Loucy (cell line): ENCODE data around the gene ZSCAN16.

Source experiments
- H2AFZ ChIP-seq: fragments of 200-600 bp; sonication (generic); 2 replicates; pipeline ENCODE4 v1.6.0; 2016; ENCODE audit warnings: antibody characterized with exemption, mild to moderate bottlenecking, low read length, moderate library complexity
- H3F3A ChIP-seq: fragments of 200-600 bp; 2 replicates; pipeline ENCODE4 v1.6.0; 2016; ENCODE audit warnings: antibody characterized with exemption, low read depth, mild to moderate bottlenecking
- H3K27me3 ChIP-seq: fragments of 200-600 bp; sonication (generic); 2 replicates; pipeline ENCODE4 v1.6.1; 2014; ENCODE audit warnings: low read length, mild to moderate bottlenecking; ENCODE audit not compliant: insufficient read depth, poor library complexity, severe bottlenecking
- H3K36me3 ChIP-seq: fragments of 200-600 bp; sonication (generic); 2 replicates; pipeline ENCODE4 v1.6.1; 2016; ENCODE audit warnings: low read length; ENCODE audit not compliant: insufficient read depth
- H3K4me1 ChIP-seq: fragments of 200-600 bp; sonication (generic); 2 replicates; pipeline ENCODE4 v1.5.1; 2014; ENCODE audit warnings: low read length, mild to moderate bottlenecking; ENCODE audit not compliant: insufficient read depth, poor library complexity, severe bottlenecking
- H3K4me2 ChIP-seq: fragments of 200-600 bp; sonication (generic); 2 replicates; pipeline ENCODE4 v1.6.0; 2014; ENCODE audit warnings: antibody characterized with exemption, low read length, low read depth, mild to moderate bottlenecking; ENCODE audit not compliant: poor library complexity, severe bottlenecking
- H3K4me3 ChIP-seq: fragments of 200-600 bp; sonication (generic); 2 replicates; pipeline ENCODE4 v1.5.1; 2014; ENCODE audit warnings: low read length, mild to moderate bottlenecking, mixed read lengths; ENCODE audit not compliant: poor library complexity, severe bottlenecking
- H3K79me2 ChIP-seq: fragments of 200-600 bp; sonication (generic); 2 replicates; pipeline ENCODE4 v1.6.1; 2014; ENCODE audit warnings: low read length; ENCODE audit not compliant: insufficient read depth
- H3K9ac ChIP-seq: fragments of 200-600 bp; sonication (generic); 2 replicates; pipeline ENCODE4 v1.6.0; 2014; ENCODE audit warnings: mild to moderate bottlenecking, low read depth, low read length, moderate library complexity; ENCODE audit not compliant: poor library complexity, severe bottlenecking
- H3K9me2 ChIP-seq: fragments of 200-600 bp; sonication (generic); replicated peaks from 2 replicates; pipeline ENCODE4 v1.6.1; 2016; ENCODE audit warnings: low read depth, low read length, mixed read lengths
- H3K9me3 ChIP-seq: fragments of 200-600 bp; sonication (generic); 2 replicates; pipeline ENCODE4 v1.6.1; 2014; ENCODE audit warnings: mild to moderate bottlenecking, antibody characterized with exemption, low read length, low read depth; ENCODE audit not compliant: insufficient read depth
- H4K20me1 ChIP-seq: fragments of 200-600 bp; sonication (generic); 2 replicates; pipeline ENCODE4 v1.6.0; 2014; ENCODE audit warnings: antibody characterized with exemption, low read length, mild to moderate bottlenecking; ENCODE audit not compliant: insufficient read depth, poor library complexity, severe bottlenecking
- EZH2phosphoT487 ChIP-seq: fragments of 200-600 bp; IDR thresholded peaks from 2 replicates; pipeline ENCODE4 v1.6.1; 2018; ENCODE audit warnings: antibody characterized with exemption, mild to moderate bottlenecking, moderate library complexity, borderline replicate concordance
- TF ChIP-seq, protein P1 (sequence below): fragments of 200-600 bp; sonication (generic); conservative IDR thresholded peaks from 2 replicates; pipeline ENCODE4 v1.5.1; 2014; ENCODE audit warnings: mild to moderate bottlenecking, antibody characterized with exemption, low read length

ZSCAN16 gene

GRCh38 chr6:28080631-28081485 lies 43.6 kb upstream of the ZSCAN16 start:
- no peaks in the 10 kb centered on the region for H3K36me3 ChIP-seq
- peak overlapping the region; percentile 97 for H2AFZ ChIP-seq
- TF ChIP-seq, protein P1, sequence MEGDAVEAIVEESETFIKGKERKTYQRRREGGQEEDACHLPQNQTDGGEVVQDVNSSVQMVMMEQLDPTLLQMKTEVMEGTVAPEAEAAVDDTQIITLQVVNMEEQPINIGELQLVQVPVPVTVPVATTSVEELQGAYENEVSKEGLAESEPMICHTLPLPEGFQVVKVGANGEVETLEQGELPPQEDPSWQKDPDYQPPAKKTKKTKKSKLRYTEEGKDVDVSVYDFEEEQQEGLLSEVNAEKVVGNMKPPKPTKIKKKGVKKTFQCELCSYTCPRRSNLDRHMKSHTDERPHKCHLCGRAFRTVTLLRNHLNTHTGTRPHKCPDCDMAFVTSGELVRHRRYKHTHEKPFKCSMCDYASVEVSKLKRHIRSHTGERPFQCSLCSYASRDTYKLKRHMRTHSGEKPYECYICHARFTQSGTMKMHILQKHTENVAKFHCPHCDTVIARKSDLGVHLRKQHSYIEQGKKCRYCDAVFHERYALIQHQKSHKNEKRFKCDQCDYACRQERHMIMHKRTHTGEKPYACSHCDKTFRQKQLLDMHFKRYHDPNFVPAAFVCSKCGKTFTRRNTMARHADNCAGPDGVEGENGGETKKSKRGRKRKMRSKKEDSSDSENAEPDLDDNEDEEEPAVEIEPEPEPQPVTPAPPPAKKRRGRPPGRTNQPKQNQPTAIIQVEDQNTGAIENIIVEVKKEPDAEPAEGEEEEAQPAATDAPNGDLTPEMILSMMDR: no peak
- TF ChIP-seq EZH2phosphoT487: no peak
- H3K4me1 ChIP-seq: peaks cover 7% of the 10 kb centered on the region
- H3K9me3 ChIP-seq: no peaks in the 10 kb centered on the region
- peak overlapping the region; percentile 81 for H3K4me2 ChIP-seq
- no peaks in the 10 kb centered on the region; the same call in 1 of the 2 replicates for H3K79me2 ChIP-seq
- H3K4me3 ChIP-seq: peak overlapping the region; percentile 88
- no peaks in the 10 kb centered on the region for H3K27me3 ChIP-seq
- H4K20me1 ChIP-seq: no peaks in the 10 kb centered on the region
- H3K9ac ChIP-seq: peak overlapping the region; percentile 78
- H3F3A ChIP-seq: no peaks in the 10 kb centered on the region
- no peaks in the 10 kb centered on the region for H3K9me2 ChIP-seq

GRCh38 chr6:28081486-28081751 lies 43.0 kb upstream of the ZSCAN16 start:
- Histone ChIP-seq H3K9ac (peak overlapping the region; percentile 78), H3K9me2 (no peaks in the 10 kb centered on the region)
- TF ChIP-seq, protein P1: no peak
- no peak for TF ChIP-seq EZH2phosphoT487

DNA sequence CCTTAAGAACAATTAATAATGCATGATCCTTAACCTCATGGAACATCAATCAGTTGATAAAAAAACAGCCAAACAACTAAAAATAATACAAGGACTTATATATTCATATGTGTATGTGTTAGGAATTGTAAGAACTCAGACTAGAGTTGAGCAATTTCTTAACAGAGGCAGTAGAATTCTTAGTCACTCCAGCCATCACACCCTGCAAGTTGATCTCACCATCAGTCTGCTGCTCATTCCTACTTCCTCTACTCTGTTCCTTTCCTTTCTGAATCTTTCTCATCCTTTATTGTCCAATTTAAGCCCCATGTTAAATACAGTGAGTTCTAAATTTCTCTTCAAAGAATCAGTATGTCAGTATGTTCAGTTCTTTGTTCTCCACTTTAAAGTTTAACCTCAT lies 41.5 kb upstream of the ZSCAN16 start:
- H3K27me3 ChIP-seq: no peaks in the 10 kb centered on the region
- H3K4me3 ChIP-seq: no peak overlapping the region
- no peak overlapping the region for H3K4me2 ChIP-seq
- no peaks in the 10 kb centered on the region for H4K20me1 ChIP-seq
- H3K9me2 ChIP-seq: no peaks in the 10 kb centered on the region
- no peak overlapping the region for H2AFZ ChIP-seq
- no peaks in the 10 kb centered on the region for H3K9me3 ChIP-seq
- no peak overlapping the region for H3K9ac ChIP-seq
- H3K4me1 ChIP-seq: peaks cover 7% of the 10 kb centered on the region
- no peaks in the 10 kb centered on the region; the same call in 1 of the 2 replicates for H3K79me2 ChIP-seq
- H3K36me3 ChIP-seq: no peaks in the 10 kb centered on the region
- H3F3A ChIP-seq: no peaks in the 10 kb centered on the region
- TF ChIP-seq EZH2phosphoT487: no peak
- TF ChIP-seq, protein P1: no peak

More at GRCh38 chr6:28081486-28081751, 43.0 kb upstream of the ZSCAN16 start:
- H3K27me3 ChIP-seq: no peaks in the 10 kb centered on the region
- no peaks in the 10 kb centered on the region for H3F3A ChIP-seq
- peaks cover 7% of the 10 kb centered on the region for H3K4me1 ChIP-seq
- H2AFZ ChIP-seq: peak overlapping the region; percentile 97
- H3K9me3 ChIP-seq: no peaks in the 10 kb centered on the region
- peak overlapping the region; percentile 81 for H3K4me2 ChIP-seq
- H3K36me3 ChIP-seq: no peaks in the 10 kb centered on the region
- H4K20me1 ChIP-seq: no peaks in the 10 kb centered on the region
- peak overlapping the region; percentile 88 for H3K4me3 ChIP-seq
- H3K79me2 ChIP-seq: no peaks in the 10 kb centered on the region; the same call in 1 of the 2 replicates
